PC-3 (cell line): Measurements from ENCODE around the gene BPIFB4.
"Not testable (repeated sequence)": the region's sequence is repeated elsewhere in the genome, so short reads cannot be mapped to it uniquely, and the experiment has no call there.

ENCODE experiments used
- CTCF ChIP-seq: fragments of 300-600 bp; sonication (generic); conservative IDR thresholded peaks from 2 replicates; pipeline ENCODE4 v1.5.1; 2017; ENCODE audit warnings: antibody characterized with exemption, low read depth, mild to moderate bottlenecking, low read length
- EZH2 ChIP-seq: fragments of 300-600 bp; sonication (generic); IDR thresholded peaks from one replicate; pipeline ENCODE4 v1.6.1; 2017; ENCODE audit warnings: antibody characterized with exemption, mild to moderate bottlenecking, low read length; ENCODE audit not compliant: unreplicated experiment

- TF ChIP-seq CTCF, EZH2: not testable (repeated sequence)
Measured at GRCh38 chr20:33115501-33115900, 36.1 kb downstream of the BPIFB4 start.
